ENCODE measurements around the gene ZNF384. TPM values are rescaled to one million over a fixed set of nuclear protein-coding genes. Genes with fewer than 3 reads are reported as not detected.

Gene ZNF384
- total and polyA plus RNA-seq, 4 donors: 3.9 to 12.7 (median 10.0) TPM

DNA sequence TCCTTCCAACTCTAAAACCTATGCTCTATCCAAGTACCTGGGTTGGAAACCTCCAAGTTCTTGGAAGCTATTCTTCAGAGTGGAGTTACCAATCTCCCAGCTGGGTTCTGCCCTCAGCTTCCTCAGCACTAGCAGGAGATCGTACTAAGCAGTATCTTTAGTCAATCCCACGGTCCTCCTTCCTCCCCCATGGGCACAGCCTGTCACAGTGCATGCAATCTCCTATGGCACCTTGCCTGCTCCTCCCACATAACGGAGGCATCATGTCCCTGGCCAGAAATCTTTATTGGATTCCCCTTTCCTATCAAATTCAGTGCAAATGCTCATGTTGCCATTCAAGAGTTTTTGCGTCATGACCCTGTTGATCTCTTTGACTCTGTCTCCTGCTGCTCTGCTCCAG, 48.0 kb downstream of the ZNF384 start:
- no peaks in the 10 kb centered on the region for H3K4me1 ChIP-seq (ENCODE audit: control insufficient read depth in 4 of 4, insufficient read depth in 4 of 4, low read length in 3 of 4)
- 64% methylated on average over 4 of the region's 4 CpGs for WGBS
- H3K27me3 ChIP-seq (ENCODE audit: control insufficient read depth in 4 of 4, insufficient read depth in 4 of 4, low read length in 3 of 4): no peaks in the 10 kb centered on the region
- no peak overlapping the region for H3K9ac ChIP-seq (ENCODE audit: low read depth in 1 of 2, low read length in 2 of 2)
- H3K36me3 ChIP-seq (ENCODE audit: control insufficient read depth in 4 of 4, insufficient read depth in 3 of 4, low read depth in 1 of 4, low read length in 3 of 4): peaks cover 0 to 2% (median 0%) of the 10 kb centered on the region in 4 donors
- no peak for TF ChIP-seq RXRA (IDR thresholded peaks at IDR 0.05)
- no peak for TF ChIP-seq FOXA1 (IDR thresholded peaks at IDR 0.05)
- no peak for TF ChIP-seq RAD21 (IDR thresholded peaks at IDR 0.05)
- TF ChIP-seq, protein P1, sequence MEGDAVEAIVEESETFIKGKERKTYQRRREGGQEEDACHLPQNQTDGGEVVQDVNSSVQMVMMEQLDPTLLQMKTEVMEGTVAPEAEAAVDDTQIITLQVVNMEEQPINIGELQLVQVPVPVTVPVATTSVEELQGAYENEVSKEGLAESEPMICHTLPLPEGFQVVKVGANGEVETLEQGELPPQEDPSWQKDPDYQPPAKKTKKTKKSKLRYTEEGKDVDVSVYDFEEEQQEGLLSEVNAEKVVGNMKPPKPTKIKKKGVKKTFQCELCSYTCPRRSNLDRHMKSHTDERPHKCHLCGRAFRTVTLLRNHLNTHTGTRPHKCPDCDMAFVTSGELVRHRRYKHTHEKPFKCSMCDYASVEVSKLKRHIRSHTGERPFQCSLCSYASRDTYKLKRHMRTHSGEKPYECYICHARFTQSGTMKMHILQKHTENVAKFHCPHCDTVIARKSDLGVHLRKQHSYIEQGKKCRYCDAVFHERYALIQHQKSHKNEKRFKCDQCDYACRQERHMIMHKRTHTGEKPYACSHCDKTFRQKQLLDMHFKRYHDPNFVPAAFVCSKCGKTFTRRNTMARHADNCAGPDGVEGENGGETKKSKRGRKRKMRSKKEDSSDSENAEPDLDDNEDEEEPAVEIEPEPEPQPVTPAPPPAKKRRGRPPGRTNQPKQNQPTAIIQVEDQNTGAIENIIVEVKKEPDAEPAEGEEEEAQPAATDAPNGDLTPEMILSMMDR (IDR thresholded peaks at IDR 0.05; ENCODE audit: low read depth, low read length, missing input control): no peak
- no peak for TF ChIP-seq YY1 (IDR thresholded peaks at IDR 0.05)
- TF ChIP-seq NR2F2 (IDR thresholded peaks at IDR 0.05): no peak
- TF ChIP-seq, protein P2, sequence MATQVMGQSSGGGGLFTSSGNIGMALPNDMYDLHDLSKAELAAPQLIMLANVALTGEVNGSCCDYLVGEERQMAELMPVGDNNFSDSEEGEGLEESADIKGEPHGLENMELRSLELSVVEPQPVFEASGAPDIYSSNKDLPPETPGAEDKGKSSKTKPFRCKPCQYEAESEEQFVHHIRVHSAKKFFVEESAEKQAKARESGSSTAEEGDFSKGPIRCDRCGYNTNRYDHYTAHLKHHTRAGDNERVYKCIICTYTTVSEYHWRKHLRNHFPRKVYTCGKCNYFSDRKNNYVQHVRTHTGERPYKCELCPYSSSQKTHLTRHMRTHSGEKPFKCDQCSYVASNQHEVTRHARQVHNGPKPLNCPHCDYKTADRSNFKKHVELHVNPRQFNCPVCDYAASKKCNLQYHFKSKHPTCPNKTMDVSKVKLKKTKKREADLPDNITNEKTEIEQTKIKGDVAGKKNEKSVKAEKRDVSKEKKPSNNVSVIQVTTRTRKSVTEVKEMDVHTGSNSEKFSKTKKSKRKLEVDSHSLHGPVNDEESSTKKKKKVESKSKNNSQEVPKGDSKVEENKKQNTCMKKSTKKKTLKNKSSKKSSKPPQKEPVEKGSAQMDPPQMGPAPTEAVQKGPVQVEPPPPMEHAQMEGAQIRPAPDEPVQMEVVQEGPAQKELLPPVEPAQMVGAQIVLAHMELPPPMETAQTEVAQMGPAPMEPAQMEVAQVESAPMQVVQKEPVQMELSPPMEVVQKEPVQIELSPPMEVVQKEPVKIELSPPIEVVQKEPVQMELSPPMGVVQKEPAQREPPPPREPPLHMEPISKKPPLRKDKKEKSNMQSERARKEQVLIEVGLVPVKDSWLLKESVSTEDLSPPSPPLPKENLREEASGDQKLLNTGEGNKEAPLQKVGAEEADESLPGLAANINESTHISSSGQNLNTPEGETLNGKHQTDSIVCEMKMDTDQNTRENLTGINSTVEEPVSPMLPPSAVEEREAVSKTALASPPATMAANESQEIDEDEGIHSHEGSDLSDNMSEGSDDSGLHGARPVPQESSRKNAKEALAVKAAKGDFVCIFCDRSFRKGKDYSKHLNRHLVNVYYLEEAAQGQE (IDR thresholded peaks at IDR 0.05): no peak
- TF ChIP-seq, protein P3, sequence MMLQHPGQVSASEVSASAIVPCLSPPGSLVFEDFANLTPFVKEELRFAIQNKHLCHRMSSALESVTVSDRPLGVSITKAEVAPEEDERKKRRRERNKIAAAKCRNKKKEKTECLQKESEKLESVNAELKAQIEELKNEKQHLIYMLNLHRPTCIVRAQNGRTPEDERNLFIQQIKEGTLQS (IDR thresholded peaks at IDR 0.05): no peak
- TF ChIP-seq, protein P4, sequence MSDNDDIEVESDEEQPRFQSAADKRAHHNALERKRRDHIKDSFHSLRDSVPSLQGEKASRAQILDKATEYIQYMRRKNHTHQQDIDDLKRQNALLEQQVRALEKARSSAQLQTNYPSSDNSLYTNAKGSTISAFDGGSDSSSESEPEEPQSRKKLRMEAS (IDR thresholded peaks at IDR 0.05): no peak
- no peak for TF ChIP-seq TAF1 (conservative IDR thresholded peaks at IDR 0.05)
- TF ChIP-seq EGR1 (IDR thresholded peaks at IDR 0.05; ENCODE audit: low read depth in 2 of 2): no peak
- TF ChIP-seq, protein P5, sequence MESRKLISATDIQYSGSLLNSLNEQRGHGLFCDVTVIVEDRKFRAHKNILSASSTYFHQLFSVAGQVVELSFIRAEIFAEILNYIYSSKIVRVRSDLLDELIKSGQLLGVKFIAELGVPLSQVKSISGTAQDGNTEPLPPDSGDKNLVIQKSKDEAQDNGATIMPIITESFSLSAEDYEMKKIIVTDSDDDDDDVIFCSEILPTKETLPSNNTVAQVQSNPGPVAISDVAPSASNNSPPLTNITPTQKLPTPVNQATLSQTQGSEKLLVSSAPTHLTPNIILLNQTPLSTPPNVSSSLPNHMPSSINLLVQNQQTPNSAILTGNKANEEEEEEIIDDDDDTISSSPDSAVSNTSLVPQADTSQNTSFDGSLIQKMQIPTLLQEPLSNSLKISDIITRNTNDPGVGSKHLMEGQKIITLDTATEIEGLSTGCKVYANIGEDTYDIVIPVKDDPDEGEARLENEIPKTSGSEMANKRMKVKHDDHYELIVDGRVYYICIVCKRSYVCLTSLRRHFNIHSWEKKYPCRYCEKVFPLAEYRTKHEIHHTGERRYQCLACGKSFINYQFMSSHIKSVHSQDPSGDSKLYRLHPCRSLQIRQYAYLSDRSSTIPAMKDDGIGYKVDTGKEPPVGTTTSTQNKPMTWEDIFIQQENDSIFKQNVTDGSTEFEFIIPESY (IDR thresholded peaks at IDR 0.05): no peak
- TF ChIP-seq HNF4G (IDR thresholded peaks at IDR 0.05): no peak
- no peak for TF ChIP-seq FOXA2 (IDR thresholded peaks at IDR 0.05)
- no peak for TF ChIP-seq GABPA (IDR thresholded peaks at IDR 0.05 in 1 of 2, conservative IDR thresholded peaks at IDR 0.05 in 1 of 2)
- H3K27ac ChIP-seq (ENCODE audit: low read depth in 1 of 2, low read length in 2 of 2): no peak overlapping the region
- H3K9me3 ChIP-seq (ENCODE audit: control insufficient read depth in 4 of 4, low read length in 3 of 4): peaks cover 6 to 22% (median 9%) of the 10 kb centered on the region in 4 donors
- DNase-seq (ENCODE audit: low spot score): no peak
- H3K4me3 ChIP-seq (ENCODE audit: low read depth in 1 of 3, low read length in 3 of 3): no peak overlapping the region

DNA sequence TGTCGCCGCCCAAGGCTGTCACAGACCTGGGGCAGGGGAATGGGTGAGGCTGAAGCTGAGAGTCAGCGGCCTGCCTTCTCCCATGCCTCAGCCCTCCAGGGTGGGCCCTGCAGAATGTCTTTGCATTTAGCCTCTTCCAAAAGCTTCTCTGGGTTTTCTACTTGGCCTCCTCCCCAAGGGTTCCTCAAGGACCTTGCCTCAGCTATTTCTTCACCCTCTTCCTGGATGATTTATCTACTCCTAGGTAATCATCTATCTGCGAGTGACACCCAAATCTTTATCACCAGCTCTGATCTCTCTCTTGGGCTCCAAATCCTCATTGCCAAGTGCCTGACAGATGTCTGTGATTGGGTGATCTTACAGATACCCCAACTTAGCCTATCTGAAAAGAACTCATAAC, 48.7 kb downstream of the ZNF384 start:
- no peaks in the 10 kb centered on the region for H3K27me3 ChIP-seq (ENCODE audit: control insufficient read depth in 4 of 4, insufficient read depth in 4 of 4, low read length in 3 of 4)
- peaks cover 6 to 22% (median 9%) of the 10 kb centered on the region in 4 donors for H3K9me3 ChIP-seq (ENCODE audit: control insufficient read depth in 4 of 4, low read length in 3 of 4)
- no peak for DNase-seq (ENCODE audit: low spot score)
- TF ChIP-seq RAD21 (IDR thresholded peaks at IDR 0.05): no peak
- TF ChIP-seq, protein P2 (IDR thresholded peaks at IDR 0.05): no peak
- TF ChIP-seq EGR1 (IDR thresholded peaks at IDR 0.05; ENCODE audit: low read depth in 2 of 2): no peak
- no peak for TF ChIP-seq JUND (IDR thresholded peaks at IDR 0.05)
- TF ChIP-seq, protein P1 (IDR thresholded peaks at IDR 0.05; ENCODE audit: low read depth, low read length, missing input control): no peak
- TF ChIP-seq FOXA2 (IDR thresholded peaks at IDR 0.05): no peak
- no peak for TF ChIP-seq TAF1 (conservative IDR thresholded peaks at IDR 0.05)
- TF ChIP-seq HNF4A (conservative IDR thresholded peaks at IDR 0.05): no peak
- no peak for TF ChIP-seq SP1 (IDR thresholded peaks at IDR 0.05)
- no peak for TF ChIP-seq YY1 (IDR thresholded peaks at IDR 0.05)
- 88% methylated on average over 4 of the region's 4 CpGs for WGBS
- no peak overlapping the region for H3K27ac ChIP-seq (ENCODE audit: low read depth in 1 of 2, low read length in 2 of 2)
- H3K9ac ChIP-seq (ENCODE audit: low read depth in 1 of 2, low read length in 2 of 2): no peak overlapping the region
- H3K4me1 ChIP-seq (ENCODE audit: control insufficient read depth in 4 of 4, insufficient read depth in 4 of 4, low read length in 3 of 4): no peaks in the 10 kb centered on the region
- H3K36me3 ChIP-seq (ENCODE audit: control insufficient read depth in 4 of 4, insufficient read depth in 3 of 4, low read depth in 1 of 4, low read length in 3 of 4): peaks cover 0 to 2% (median 0%) of the 10 kb centered on the region in 4 donors
- H3K4me3 ChIP-seq (ENCODE audit: low read depth in 1 of 3, low read length in 3 of 3): no peak overlapping the region

Measured in liver (tissue), 9 donors.